OCI-LY1 (cell line): ENCODE measurements around the gene FRMD4A.

Experiments
- H2AFZ ChIP-seq: fragments of 200-600 bp; sonication (generic), shearing (Covaris generic); 2 replicates; pipeline ENCODE4 v1.6.0; 2014; ENCODE audit warnings: antibody characterized with exemption, mild to moderate bottlenecking, low read length
- H3F3A ChIP-seq: fragments of 200-600 bp; sonication (generic), shearing (Covaris generic); 2 replicates; pipeline ENCODE4 v1.6.0; 2014; ENCODE audit warnings: mild to moderate bottlenecking, antibody characterized with exemption, low read length, moderate library complexity; ENCODE audit not compliant: insufficient read depth
- H3K27ac ChIP-seq: fragments of 200-600 bp; sonication (generic); 2 replicates; pipeline ENCODE4 v1.5.1; 2014; ENCODE audit warnings: low read length, mixed run types, mild to moderate bottlenecking, low read depth; ENCODE audit not compliant: poor library complexity, severe bottlenecking
- H3K27me3 ChIP-seq: fragments of 200-600 bp; sonication (generic); 2 replicates; pipeline ENCODE4 v1.6.0; 2014; ENCODE audit warnings: antibody characterized with exemption, mild to moderate bottlenecking, low read length, moderate library complexity; ENCODE audit not compliant: insufficient read depth
- H3K36me3 ChIP-seq: fragments of 200-600 bp; sonication (generic); 2 replicates; pipeline ENCODE4 v1.6.1; 2014; ENCODE audit warnings: mild to moderate bottlenecking, antibody characterized with exemption, low read length, moderate library complexity, mixed read lengths; ENCODE audit not compliant: insufficient read depth
- H3K4me1 ChIP-seq: fragments of 200-600 bp; sonication (generic); 2 replicates; pipeline ENCODE4 v1.5.1; 2014; ENCODE audit warnings: mild to moderate bottlenecking, low read length, moderate library complexity; ENCODE audit not compliant: insufficient read depth, severe bottlenecking
- H3K4me2 ChIP-seq: fragments of 200-600 bp; sonication (generic), shearing (Covaris generic); 2 replicates; pipeline ENCODE4 v1.6.1; 2014; ENCODE audit warnings: low read length
- H3K4me3 ChIP-seq: fragments of 200-600 bp; sonication (generic); 2 replicates; pipeline ENCODE4 v1.5.1; 2014; ENCODE audit warnings: low read length, low read depth, mild to moderate bottlenecking, mixed read lengths; ENCODE audit not compliant: poor library complexity, severe bottlenecking
- H3K79me2 ChIP-seq: fragments of 200-600 bp; shearing (Covaris generic); 2 replicates; pipeline ENCODE4 v1.6.1; 2016; ENCODE audit warnings: mixed run types, low read length, mixed read lengths; ENCODE audit not compliant: insufficient read depth
- H3K9ac ChIP-seq: fragments of 200-600 bp; sonication (generic), shearing (Covaris generic); 2 replicates; pipeline ENCODE4 v1.6.1; 2014; ENCODE audit warnings: mild to moderate bottlenecking, low read length, mixed read lengths
- H3K9me2 ChIP-seq: fragments of 200-600 bp; sonication (generic), shearing (Covaris generic); 2 replicates; pipeline ENCODE4 v1.6.1; 2014; ENCODE audit warnings: low read depth, mild to moderate bottlenecking, low read length, mixed read lengths
- H3K9me3 ChIP-seq: fragments of 200-600 bp; shearing (Covaris generic); 2 replicates; pipeline ENCODE4 v1.6.1; 2014; ENCODE audit warnings: low read length, mixed read lengths
- H4K20me1 ChIP-seq: fragments of 200-600 bp; sonication (generic), shearing (Covaris generic); 2 replicates; pipeline ENCODE4 v1.6.0; 2016; ENCODE audit warnings: mild to moderate bottlenecking, low read length; ENCODE audit not compliant: insufficient read depth
- CTCF ChIP-seq: fragments of 200-600 bp; sonication (generic), shearing (Covaris generic); IDR thresholded peaks from 2 replicates; pipeline ENCODE4 v1.5.1; 2017; ENCODE audit warnings: mild to moderate bottlenecking, antibody characterized with exemption, low read length, moderate library complexity, mixed read lengths
- EZH2 ChIP-seq: fragments of 200-600 bp; sonication (generic), shearing (Covaris generic); IDR thresholded peaks from 2 replicates; pipeline ENCODE4 v1.8.0; 2017; ENCODE audit warnings: borderline replicate concordance, mixed run types, mild to moderate bottlenecking, antibody characterized with exemption, low read length, moderate library complexity, mixed read lengths

Gene FRMD4A

GRCh38 chr10:13891128-13892000, 439.4 kb downstream of the FRMD4A start:
- no peak overlapping the region for H3K4me2 ChIP-seq
- H3F3A ChIP-seq = no peaks in the 10 kb centered on the region
- H3K79me2 ChIP-seq = no peaks in the 10 kb centered on the region
- H3K9me3 ChIP-seq = no peaks in the 10 kb centered on the region
- no peak overlapping the region for H3K4me3 ChIP-seq
- no peak overlapping the region for H2AFZ ChIP-seq
- H3K9me2 ChIP-seq = no peaks in the 10 kb centered on the region
- H3K27me3 ChIP-seq = no peaks in the 10 kb centered on the region; the same call in none of the 2 replicates
- no peaks in the 10 kb centered on the region for H3K4me1 ChIP-seq
- H4K20me1 ChIP-seq = no peaks in the 10 kb centered on the region
- no peaks in the 10 kb centered on the region for H3K36me3 ChIP-seq
- TF ChIP-seq CTCF = no peak
- no peak for TF ChIP-seq EZH2
- H3K9ac ChIP-seq = no peak overlapping the region
- H3K27ac ChIP-seq = no peak overlapping the region

- Histone ChIP-seq H3F3A (no peaks in the 10 kb centered on the region), H3K4me3 (no peak overlapping the region), H3K27me3 (no peaks in the 10 kb centered on the region; the same call in none of the 2 replicates), H3K4me2 (no peak overlapping the region), H3K4me1 (no peaks in the 10 kb centered on the region), H3K36me3 (no peaks in the 10 kb centered on the region), H3K9me3 (no peaks in the 10 kb centered on the region), H3K9me2 (no peaks in the 10 kb centered on the region), H3K9ac (no peak overlapping the region), H3K27ac (no peak overlapping the region), H2AFZ (no peak overlapping the region), H3K79me2 (no peaks in the 10 kb centered on the region), H4K20me1 (no peaks in the 10 kb centered on the region)
- TF ChIP-seq CTCF (no peak), EZH2 (no peak)
These were observed 440.2 kb downstream of the FRMD4A start for GRCh38 chr10:13890233-13891127.

DNA sequence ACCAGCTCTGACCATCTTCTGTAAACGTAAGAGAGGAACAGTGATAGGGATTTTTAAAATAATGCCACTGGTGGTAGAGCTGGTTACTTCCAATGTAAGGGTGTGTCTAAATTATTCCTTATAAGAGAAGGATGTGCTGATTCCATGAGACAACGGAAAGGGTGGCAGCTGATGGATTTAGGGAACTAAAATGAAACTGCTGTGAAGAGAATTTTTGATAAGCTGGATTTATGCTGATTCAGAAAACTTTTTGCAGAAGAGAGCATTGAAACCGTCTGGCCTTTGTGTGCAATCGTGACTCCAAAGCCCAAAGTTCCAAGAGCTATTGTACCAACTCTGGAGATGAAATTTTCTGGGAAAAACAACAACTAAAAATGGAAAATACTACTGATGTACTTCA, 443.0 kb downstream of the FRMD4A start:
- no peaks in the 10 kb centered on the region for H3K36me3 ChIP-seq
- no peaks in the 10 kb centered on the region for H3K9me3 ChIP-seq
- no peak overlapping the region for H3K9ac ChIP-seq
- H3K4me2 ChIP-seq = no peak overlapping the region
- no peak overlapping the region for H3K27ac ChIP-seq
- no peak overlapping the region for H3K4me3 ChIP-seq
- H2AFZ ChIP-seq = no peak overlapping the region
- H3K4me1 ChIP-seq = no peaks in the 10 kb centered on the region
- no peaks in the 10 kb centered on the region; the same call in none of the 2 replicates for H3K27me3 ChIP-seq
- H3K79me2 ChIP-seq = no peaks in the 10 kb centered on the region
- TF ChIP-seq CTCF = no peak
- TF ChIP-seq EZH2 = no peak
- no peaks in the 10 kb centered on the region for H4K20me1 ChIP-seq
- no peaks in the 10 kb centered on the region for H3F3A ChIP-seq
- no peaks in the 10 kb centered on the region for H3K9me2 ChIP-seq
